Measurements from ENCODE around the gene CCDC146. TPM values are rescaled to one million over a fixed set of nuclear protein-coding genes. Genes with fewer than 3 reads are reported as not detected.
A peak's percentile ranks its signal among the peaks of the same experiment; 100 is the strongest.

Gene CCDC146
- total RNA-seq, 4 donors from 2014 or later = 12.8 to 34.0 (median 29.3) TPM

DNA sequence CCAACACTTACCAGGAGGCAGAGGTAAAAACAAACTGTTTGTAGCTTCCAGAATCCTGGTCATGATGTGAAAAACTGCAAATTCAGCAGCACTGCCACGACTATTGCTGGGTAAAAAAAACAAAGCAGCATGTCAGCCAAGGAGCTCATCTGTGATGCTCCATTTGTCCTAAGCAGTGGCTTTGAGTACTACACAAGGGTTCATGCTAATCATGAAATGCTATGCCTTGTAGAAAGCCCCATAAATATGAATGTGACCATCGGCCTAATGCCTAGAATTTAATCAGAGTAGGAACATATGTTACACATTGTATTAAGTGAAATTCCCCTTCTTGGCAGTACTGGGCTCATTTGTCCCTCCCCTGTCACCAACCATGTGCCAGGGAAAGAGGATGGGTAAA is 198.3 kb downstream of the CCDC146 start:
- intact Hi-C loops (cut with DNase I; ENCODE audit: low total_unique reads) = no loop called here
- Histone ChIP-seq H3K27me3 (no peaks in the 10 kb centered on the region), H3K9me3 (no peaks in the 10 kb centered on the region), H3K4me3 (no peak overlapping the region), H3K4me1 (no peaks in the 10 kb centered on the region), H3K36me3 (no peaks in the 10 kb centered on the region), H3K27ac (no peak overlapping the region)
- no peak for TF ChIP-seq POLR2A (IDR thresholded peaks at IDR 0.05)
- TF ChIP-seq, protein P1, sequence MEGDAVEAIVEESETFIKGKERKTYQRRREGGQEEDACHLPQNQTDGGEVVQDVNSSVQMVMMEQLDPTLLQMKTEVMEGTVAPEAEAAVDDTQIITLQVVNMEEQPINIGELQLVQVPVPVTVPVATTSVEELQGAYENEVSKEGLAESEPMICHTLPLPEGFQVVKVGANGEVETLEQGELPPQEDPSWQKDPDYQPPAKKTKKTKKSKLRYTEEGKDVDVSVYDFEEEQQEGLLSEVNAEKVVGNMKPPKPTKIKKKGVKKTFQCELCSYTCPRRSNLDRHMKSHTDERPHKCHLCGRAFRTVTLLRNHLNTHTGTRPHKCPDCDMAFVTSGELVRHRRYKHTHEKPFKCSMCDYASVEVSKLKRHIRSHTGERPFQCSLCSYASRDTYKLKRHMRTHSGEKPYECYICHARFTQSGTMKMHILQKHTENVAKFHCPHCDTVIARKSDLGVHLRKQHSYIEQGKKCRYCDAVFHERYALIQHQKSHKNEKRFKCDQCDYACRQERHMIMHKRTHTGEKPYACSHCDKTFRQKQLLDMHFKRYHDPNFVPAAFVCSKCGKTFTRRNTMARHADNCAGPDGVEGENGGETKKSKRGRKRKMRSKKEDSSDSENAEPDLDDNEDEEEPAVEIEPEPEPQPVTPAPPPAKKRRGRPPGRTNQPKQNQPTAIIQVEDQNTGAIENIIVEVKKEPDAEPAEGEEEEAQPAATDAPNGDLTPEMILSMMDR (IDR thresholded peaks at IDR 0.05) = no peak
- DNase-seq = no peak

DNA sequence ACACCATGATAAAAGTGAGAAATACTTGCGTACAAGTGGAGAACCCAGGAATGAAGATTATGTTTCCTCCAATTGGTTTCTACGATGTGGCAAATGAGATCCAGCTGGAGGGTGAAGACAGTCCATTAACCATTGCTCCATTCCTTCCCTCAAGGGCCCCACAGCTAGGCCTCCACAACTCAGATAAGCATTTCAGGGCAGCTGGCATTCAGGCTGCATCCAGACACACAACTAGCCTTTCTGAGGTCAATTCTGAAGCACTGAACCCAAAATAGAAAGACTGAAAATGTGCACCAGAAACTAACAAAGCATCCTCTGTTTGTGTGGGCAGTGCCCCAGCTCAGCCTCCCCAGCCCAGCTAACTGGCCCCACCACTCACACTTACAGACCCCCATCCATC is 198.9 kb downstream of the CCDC146 start:
- H3K27me3 ChIP-seq = no peaks in the 10 kb centered on the region
- H3K4me1 ChIP-seq = no peaks in the 10 kb centered on the region
- intact Hi-C loops (cut with DNase I; ENCODE audit: low total_unique reads) = no loop called here
- TF ChIP-seq, protein P1 (IDR thresholded peaks at IDR 0.05) = no peak
- no peak for TF ChIP-seq POLR2A (IDR thresholded peaks at IDR 0.05)
- no peak overlapping the region for H3K4me3 ChIP-seq
- no peak overlapping the region for H3K27ac ChIP-seq
- H3K36me3 ChIP-seq = no peaks in the 10 kb centered on the region
- no peaks in the 10 kb centered on the region for H3K9me3 ChIP-seq
- no peak for DNase-seq

DNA sequence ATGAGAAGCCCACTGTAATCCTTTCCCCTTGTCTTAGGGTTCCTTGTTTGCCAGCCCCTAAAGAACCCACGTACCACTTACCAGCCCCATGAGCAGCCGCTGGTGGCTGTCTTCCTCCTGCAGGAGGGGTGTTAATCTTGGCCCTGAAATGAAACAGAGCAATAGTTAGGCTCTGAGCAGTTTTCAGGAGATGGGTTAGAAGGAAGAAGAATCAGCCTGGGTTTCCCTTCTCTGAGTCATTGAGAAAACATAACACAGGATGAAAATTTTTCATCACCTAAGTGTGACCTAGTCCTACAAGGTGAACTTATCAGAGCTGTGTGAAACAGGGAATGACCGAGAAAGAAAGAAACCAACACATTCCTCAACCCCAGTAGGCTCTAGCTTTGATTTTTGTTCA is 203.7 kb downstream of the CCDC146 start:
- no peak overlapping the region for H3K4me3 ChIP-seq
- TF ChIP-seq POLR2A (IDR thresholded peaks at IDR 0.05) = no peak
- TF ChIP-seq, protein P1 (IDR thresholded peaks at IDR 0.05) = no peak
- no peaks in the 10 kb centered on the region for H3K36me3 ChIP-seq
- H3K27ac ChIP-seq = peak overlapping the region in 1 of 2 donors; percentile 69
- H3K9me3 ChIP-seq = no peaks in the 10 kb centered on the region
- no peak for DNase-seq
- intact Hi-C loops (cut with DNase I; ENCODE audit: low total_unique reads) = no loop called here
- H3K27me3 ChIP-seq = no peaks in the 10 kb centered on the region
- peaks cover 0 to 8% of the 10 kb centered on the region in 2 donors for H3K4me1 ChIP-seq

DNA sequence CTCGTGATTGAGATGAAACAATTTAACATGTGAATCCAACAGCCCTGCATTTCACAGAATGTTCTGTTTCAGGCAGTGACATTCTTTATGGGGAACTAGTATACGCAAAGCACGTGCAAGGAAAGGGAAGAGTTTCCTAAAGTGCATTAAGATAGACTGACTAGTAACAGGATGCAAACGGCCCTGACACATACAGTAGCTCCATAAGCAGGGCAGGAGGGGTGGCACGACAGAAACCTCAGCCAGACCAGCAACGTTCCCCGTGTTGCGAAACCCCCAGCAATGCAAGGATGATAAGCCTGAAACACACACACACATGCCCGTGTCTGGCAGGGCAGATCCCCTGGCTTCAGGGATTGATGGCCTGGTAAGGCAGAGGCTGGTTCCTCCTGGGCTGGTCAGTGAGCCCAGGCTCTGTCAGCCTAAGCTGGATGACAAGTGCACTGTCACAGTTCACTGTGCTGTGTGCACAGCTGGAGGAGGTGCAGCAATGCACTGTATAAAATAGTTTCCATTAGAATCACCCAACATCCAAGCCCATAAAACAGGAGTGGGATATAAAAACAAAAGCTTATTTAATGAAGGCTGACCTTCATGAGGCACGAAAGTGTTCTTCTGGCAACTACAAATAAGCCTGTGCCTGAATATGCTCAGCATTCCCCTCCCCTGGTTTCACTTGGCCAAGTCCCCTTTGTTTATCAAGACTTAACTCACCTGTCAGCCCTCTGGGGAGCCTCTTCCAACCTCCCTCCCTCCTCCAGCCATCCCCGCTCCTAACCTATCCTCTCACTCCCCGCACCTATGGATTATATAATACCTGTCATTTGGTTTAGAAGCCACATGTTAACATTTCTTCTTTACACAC is 204.9 kb downstream of the CCDC146 start:
- intact Hi-C loops (cut with DNase I; ENCODE audit: low total_unique reads) = no loop called here
- Histone ChIP-seq H3K27me3 (no peaks in the 10 kb centered on the region), H3K36me3 (no peaks in the 10 kb centered on the region), H3K4me1 (peaks cover 3 to 8% of the 10 kb centered on the region in 2 donors), H3K9me3 (no peaks in the 10 kb centered on the region), H3K4me3 (no peak overlapping the region), H3K27ac (peak overlapping the region; percentile 61 to 69)
- DNase-seq = peak in 1 of 2 donors; percentile 28
- TF ChIP-seq POLR2A (IDR thresholded peaks at IDR 0.05) = no peak
- TF ChIP-seq, protein P1 (IDR thresholded peaks at IDR 0.05) = no peak

DNA sequence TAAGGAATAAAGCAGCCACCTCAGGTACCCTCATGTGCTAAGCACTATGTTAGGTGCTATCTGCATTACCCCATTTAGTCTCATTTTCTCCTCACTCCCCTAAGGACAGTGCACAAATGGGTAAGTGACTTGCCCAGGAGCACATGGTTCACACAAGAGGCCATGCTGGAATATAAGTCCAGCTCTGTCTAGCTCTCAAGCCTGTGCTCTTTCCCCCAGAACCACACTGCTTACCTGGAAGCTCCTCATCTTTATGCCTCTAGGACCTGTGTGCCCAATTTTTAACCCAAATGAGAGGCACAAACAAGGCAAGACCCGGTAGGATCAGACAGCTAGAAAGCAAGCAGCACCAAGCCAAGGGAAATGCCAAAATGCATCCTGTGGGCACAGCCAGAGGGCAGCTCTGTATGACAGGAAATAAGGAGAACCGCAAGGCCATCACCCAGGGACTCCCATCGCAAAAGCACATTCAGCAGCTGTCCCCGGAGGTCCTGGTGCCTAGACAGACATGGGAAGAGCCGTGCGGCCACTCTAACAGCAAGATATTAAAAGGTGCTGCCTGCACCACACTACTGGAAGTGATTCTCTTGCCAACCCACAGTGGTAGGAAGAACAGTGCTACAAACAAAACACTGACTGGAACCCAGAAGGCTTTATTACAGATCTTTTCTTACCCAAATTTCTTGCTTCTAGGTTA is 205.7 kb downstream of the CCDC146 start:
- Histone ChIP-seq H3K4me3 (no peak overlapping the region), H3K27me3 (no peaks in the 10 kb centered on the region), H3K4me1 (peaks cover 3 to 8% of the 10 kb centered on the region in 2 donors), H3K27ac (peak overlapping the region; percentile 61 to 69), H3K36me3 (no peaks in the 10 kb centered on the region), H3K9me3 (no peaks in the 10 kb centered on the region)
- no peak for DNase-seq
- intact Hi-C loops (cut with DNase I; ENCODE audit: low total_unique reads) = no loop called here
- TF ChIP-seq POLR2A (IDR thresholded peaks at IDR 0.05) = no peak
- TF ChIP-seq, protein P1 (IDR thresholded peaks at IDR 0.05) = no peak
